Measurements from ENCODE around the gene SNAP25. TPM values are rescaled to one million over a fixed set of nuclear protein-coding genes. Genes with fewer than 3 reads are reported as not detected.
A peak's percentile ranks its signal among the peaks of the same experiment; 100 is the strongest.

SNAP25 gene
- total and polyA plus RNA-seq, 5 donors from 2014 or later: not detected

- no peak overlapping the region for H3K4me3 ChIP-seq (ENCODE audit: low read depth, low read length)
- peaks cover 0 to 14% (median 5%) of the 10 kb centered on the region in 7 donors for H3K9me3 Mint-ChIP-seq
Measured at GRCh38 chr20:10194166-10194565, 24.5 kb upstream of the SNAP25 start.

GRCh38 chr20:10200330-10200729, 18.3 kb upstream of the SNAP25 start:
- Mint-ChIP-seq H3K4me3 (no peak overlapping the region), H3K27me3 (no peaks in the 10 kb centered on the region), H3K4me1 (no peaks in the 10 kb centered on the region), H3K36me3 (no peaks in the 10 kb centered on the region), H3K9me3 (peaks cover 0 to 3% (median 1%) of the 10 kb centered on the region in 7 donors), H3K27ac (no peak overlapping the region)
- ATAC-seq (ENCODE audit: low read depth in 2 of 2) (no peak), DNase-seq (no peak)
- H3K4me1 ChIP-seq (ENCODE audit: control insufficient read depth, insufficient read depth, low read length, poor library complexity, severe bottlenecking): no peaks in the 10 kb centered on the region
- H3K9me3 ChIP-seq (ENCODE audit: control insufficient read depth in 2 of 2, low read length in 2 of 2): no peaks in the 10 kb centered on the region
- H3K27ac ChIP-seq (ENCODE audit: insufficient read depth, low read length, poor library complexity, severe bottlenecking): no peak overlapping the region
- no peaks in the 10 kb centered on the region for H3K36me3 ChIP-seq (ENCODE audit: control insufficient read depth, insufficient read depth, low read length)
- no peaks in the 10 kb centered on the region for H3K27me3 ChIP-seq (ENCODE audit: control insufficient read depth, insufficient read depth, low read length)
- no peak overlapping the region for H3K4me3 ChIP-seq (ENCODE audit: low read depth, low read length)

More at GRCh38 chr20:10194166-10194565, 24.5 kb upstream of the SNAP25 start:
- ATAC-seq (ENCODE audit: low read depth in 2 of 2) (no peak), DNase-seq (no peak)
- Mint-ChIP-seq H3K27me3 (peaks cover 13% of the 10 kb centered on the region), H3K4me3 (no peak overlapping the region), H3K36me3 (no peaks in the 10 kb centered on the region), H3K27ac (no peak overlapping the region), H3K4me1 (no peaks in the 10 kb centered on the region)
- Histone ChIP-seq H3K27ac (ENCODE audit: insufficient read depth, low read length, poor library complexity, severe bottlenecking) (no peak overlapping the region), H3K27me3 (ENCODE audit: control insufficient read depth, insufficient read depth, low read length) (no peaks in the 10 kb centered on the region), H3K9me3 (ENCODE audit: control insufficient read depth in 2 of 2, low read length in 2 of 2) (no peaks in the 10 kb centered on the region), H3K4me1 (ENCODE audit: control insufficient read depth, insufficient read depth, low read length, poor library complexity, severe bottlenecking) (no peaks in the 10 kb centered on the region), H3K36me3 (ENCODE audit: control insufficient read depth, insufficient read depth, low read length) (no peaks in the 10 kb centered on the region)

GRCh38 chr20:10201321-10201870, 17.2 kb upstream of the SNAP25 start:
- ATAC-seq (ENCODE audit: low read depth in 2 of 2) (no peak), DNase-seq (no peak)
- Mint-ChIP-seq H3K27ac (no peak overlapping the region), H3K36me3 (no peaks in the 10 kb centered on the region), H3K4me3 (no peak overlapping the region), H3K9me3 (peaks cover 0 to 3% (median 1%) of the 10 kb centered on the region in 7 donors), H3K27me3 (no peaks in the 10 kb centered on the region), H3K4me1 (no peaks in the 10 kb centered on the region)
- Histone ChIP-seq H3K9me3 (ENCODE audit: control insufficient read depth in 2 of 2, low read length in 2 of 2) (no peaks in the 10 kb centered on the region), H3K36me3 (ENCODE audit: control insufficient read depth, insufficient read depth, low read length) (no peaks in the 10 kb centered on the region), H3K27ac (ENCODE audit: insufficient read depth, low read length, poor library complexity, severe bottlenecking) (no peak overlapping the region), H3K4me1 (ENCODE audit: control insufficient read depth, insufficient read depth, low read length, poor library complexity, severe bottlenecking) (no peaks in the 10 kb centered on the region), H3K4me3 (ENCODE audit: low read depth, low read length) (no peak overlapping the region), H3K27me3 (ENCODE audit: control insufficient read depth, insufficient read depth, low read length) (no peaks in the 10 kb centered on the region)

- Histone ChIP-seq H3K9me3 (ENCODE audit: control insufficient read depth in 2 of 2, low read length in 2 of 2) (no peaks in the 10 kb centered on the region), H3K4me1 (ENCODE audit: control insufficient read depth, insufficient read depth, low read length, poor library complexity, severe bottlenecking) (no peaks in the 10 kb centered on the region), H3K27me3 (ENCODE audit: control insufficient read depth, insufficient read depth, low read length) (no peaks in the 10 kb centered on the region), H3K4me3 (ENCODE audit: low read depth, low read length) (no peak overlapping the region), H3K36me3 (ENCODE audit: control insufficient read depth, insufficient read depth, low read length) (no peaks in the 10 kb centered on the region), H3K27ac (ENCODE audit: insufficient read depth, low read length, poor library complexity, severe bottlenecking) (no peak overlapping the region)
- DNase-seq (no peak), ATAC-seq (ENCODE audit: low read depth in 2 of 2) (no peak)
- H3K27me3 Mint-ChIP-seq: no peaks in the 10 kb centered on the region
- no peak overlapping the region for H3K27ac Mint-ChIP-seq
- no peak overlapping the region for H3K4me3 Mint-ChIP-seq
- H3K9me3 Mint-ChIP-seq: peaks cover 0 to 3% (median 1%) of the 10 kb centered on the region in 7 donors
- H3K36me3 Mint-ChIP-seq: no peaks in the 10 kb centered on the region
- H3K4me1 Mint-ChIP-seq: no peaks in the 10 kb centered on the region
Measured at GRCh38 chr20:10209091-10209490, 9.5 kb upstream of the SNAP25 start.

- peaks cover 0 to 7% (median 3%) of the 10 kb centered on the region in 7 donors for H3K9me3 Mint-ChIP-seq
- Histone ChIP-seq H3K27ac (ENCODE audit: insufficient read depth, low read length, poor library complexity, severe bottlenecking) (no peak overlapping the region), H3K36me3 (ENCODE audit: control insufficient read depth, insufficient read depth, low read length) (no peaks in the 10 kb centered on the region), H3K4me1 (ENCODE audit: control insufficient read depth, insufficient read depth, low read length, poor library complexity, severe bottlenecking) (no peaks in the 10 kb centered on the region), H3K27me3 (ENCODE audit: control insufficient read depth, insufficient read depth, low read length) (peaks cover 3% of the 10 kb centered on the region), H3K4me3 (ENCODE audit: low read depth, low read length) (no peak overlapping the region), H3K9me3 (ENCODE audit: control insufficient read depth in 2 of 2, low read length in 2 of 2) (peaks cover 0 to 1% of the 10 kb centered on the region in 2 experiments)
- peaks cover 0 to 8% (median 0%) of the 10 kb centered on the region in 4 donors for H3K4me1 Mint-ChIP-seq
- ATAC-seq (ENCODE audit: low read depth in 2 of 2) (no peak), DNase-seq (no peak)
- H3K27ac Mint-ChIP-seq: no peak overlapping the region
- peaks cover 21% of the 10 kb centered on the region for H3K27me3 Mint-ChIP-seq
- H3K36me3 Mint-ChIP-seq: peaks cover 3% of the 10 kb centered on the region
- H3K4me3 Mint-ChIP-seq: no peak overlapping the region
Measured at GRCh38 chr20:10213526-10213925, 5.1 kb upstream of the SNAP25 start.

GRCh38 chr20:10216146-10216791, 2.4 kb upstream of the SNAP25 start:
- Mint-ChIP-seq H3K36me3 (peaks cover 3% of the 10 kb centered on the region), H3K27me3 (peaks cover 33% of the 10 kb centered on the region), H3K27ac (no peak overlapping the region), H3K4me3 (no peak overlapping the region), H3K4me1 (peaks cover 0 to 15% (median 3%) of the 10 kb centered on the region in 4 donors), H3K9me3 (peaks cover 0 to 11% (median 4%) of the 10 kb centered on the region in 7 donors)
- DNase-seq: no peak
- Histone ChIP-seq H3K27ac (ENCODE audit: insufficient read depth, low read length, poor library complexity, severe bottlenecking) (no peak overlapping the region), H3K9me3 (ENCODE audit: control insufficient read depth in 2 of 2, low read length in 2 of 2) (peaks cover 0 to 1% of the 10 kb centered on the region in 2 experiments), H3K4me3 (ENCODE audit: low read depth, low read length) (no peak overlapping the region), H3K27me3 (ENCODE audit: control insufficient read depth, insufficient read depth, low read length) (peaks cover 8% of the 10 kb centered on the region), H3K4me1 (ENCODE audit: control insufficient read depth, insufficient read depth, low read length, poor library complexity, severe bottlenecking) (peaks cover 6% of the 10 kb centered on the region), H3K36me3 (ENCODE audit: control insufficient read depth, insufficient read depth, low read length) (no peaks in the 10 kb centered on the region)
- no peak for ATAC-seq (ENCODE audit: low read depth in 2 of 2)

- Mint-ChIP-seq H3K36me3 (peaks cover 3% of the 10 kb centered on the region), H3K4me1 (peaks cover 0 to 15% (median 3%) of the 10 kb centered on the region in 4 donors), H3K27me3 (peaks cover 38% of the 10 kb centered on the region), H3K4me3 (peak overlapping the region in 3 of 4 donors; percentile 53 to 74 (median 68)), H3K27ac (peak overlapping the region in 1 of 3 donors; percentile 53), H3K9me3 (peaks cover 0 to 11% (median 4%) of the 10 kb centered on the region in 7 donors)
- peaks cover 6% of the 10 kb centered on the region for H3K4me1 ChIP-seq (ENCODE audit: control insufficient read depth, insufficient read depth, low read length, poor library complexity, severe bottlenecking)
- H3K4me3 ChIP-seq (ENCODE audit: low read depth, low read length): no peak overlapping the region
- DNase-seq (no peak), ATAC-seq (ENCODE audit: low read depth in 2 of 2) (no peak)
- peaks cover 0 to 1% of the 10 kb centered on the region in 2 experiments for H3K9me3 ChIP-seq (ENCODE audit: control insufficient read depth in 2 of 2, low read length in 2 of 2)
- peaks cover 10% of the 10 kb centered on the region for H3K27me3 ChIP-seq (ENCODE audit: control insufficient read depth, insufficient read depth, low read length)
- no peak overlapping the region for H3K27ac ChIP-seq (ENCODE audit: insufficient read depth, low read length, poor library complexity, severe bottlenecking)
- no peaks in the 10 kb centered on the region for H3K36me3 ChIP-seq (ENCODE audit: control insufficient read depth, insufficient read depth, low read length)
Measured at GRCh38 chr20:10217721-10218410, 764 bp upstream of the SNAP25 start.
